NCI-H524 (cell line): Measurements from ENCODE around the gene BCL11B.

ENCODE experiments used
- DNase-seq, 2 experiments: peaks; one replicate each; lab custom pipeline; 2025; lab: John Stamatoyannopoulos, UW

The BCL11B gene

DNA sequence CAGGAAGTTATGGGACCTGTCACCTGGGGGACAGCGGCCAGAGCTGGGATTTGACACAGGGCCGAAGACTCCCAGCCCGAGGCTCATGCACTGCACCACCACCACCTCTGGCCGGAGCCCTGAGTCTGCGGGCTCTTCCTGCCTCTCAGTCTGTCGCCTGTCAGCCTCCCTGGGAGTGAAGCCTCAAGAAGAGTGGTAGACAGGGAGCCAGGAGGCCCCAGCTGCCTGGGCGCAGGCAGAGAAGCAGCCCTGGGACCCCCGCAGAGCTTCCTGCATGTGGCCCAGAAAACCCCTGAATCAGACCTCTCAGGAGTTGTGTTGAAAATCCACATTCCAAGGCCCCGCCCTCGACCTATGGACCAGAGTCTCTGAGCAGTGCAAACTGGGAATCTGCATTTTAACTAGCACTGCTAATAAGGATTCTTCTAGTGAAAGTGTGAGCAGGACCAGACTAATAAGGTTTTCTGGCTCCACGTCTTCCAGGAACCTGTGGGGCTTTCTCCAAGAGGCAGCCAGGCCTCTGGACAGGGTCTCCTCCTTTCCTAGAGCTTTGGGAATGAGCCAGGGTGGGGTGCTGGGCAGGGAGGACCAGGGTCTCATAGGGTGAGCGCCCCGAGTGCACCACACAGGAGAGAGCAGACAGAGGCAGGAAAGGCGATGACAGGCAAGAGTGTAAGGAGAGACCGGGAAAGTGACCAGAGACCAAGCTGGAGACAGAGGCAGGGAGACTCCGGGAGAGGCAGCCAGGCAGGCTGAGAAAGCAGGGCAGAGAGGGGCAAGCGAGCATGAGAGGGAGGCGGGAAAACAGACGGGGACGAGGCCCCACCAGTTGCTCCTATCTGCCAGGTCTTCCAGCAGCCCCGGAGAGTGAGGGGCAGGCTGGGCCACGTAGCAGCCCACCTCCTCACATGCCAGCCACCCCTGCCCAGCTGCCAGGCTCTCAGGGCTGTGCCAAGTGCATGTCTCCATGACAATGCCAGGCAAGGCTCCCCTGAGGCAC, 112.4 kb downstream of the BCL11B start:
- no peak for DNase-seq

- no peak for DNase-seq
These were observed 113.3 kb downstream of the BCL11B start for GRCh38 chr14:99158646-99159165.

GRCh38 chr14:99158150-99158549, 113.8 kb downstream of the BCL11B start:
- peak in 1 of 2 experiments; percentile 40 for DNase-seq

GRCh38 chr14:99157676-99158075, 114.3 kb downstream of the BCL11B start:
- DNase-seq: no peak

GRCh38 chr14:99157246-99157645, 114.8 kb downstream of the BCL11B start:
- DNase-seq: no peak

DNA sequence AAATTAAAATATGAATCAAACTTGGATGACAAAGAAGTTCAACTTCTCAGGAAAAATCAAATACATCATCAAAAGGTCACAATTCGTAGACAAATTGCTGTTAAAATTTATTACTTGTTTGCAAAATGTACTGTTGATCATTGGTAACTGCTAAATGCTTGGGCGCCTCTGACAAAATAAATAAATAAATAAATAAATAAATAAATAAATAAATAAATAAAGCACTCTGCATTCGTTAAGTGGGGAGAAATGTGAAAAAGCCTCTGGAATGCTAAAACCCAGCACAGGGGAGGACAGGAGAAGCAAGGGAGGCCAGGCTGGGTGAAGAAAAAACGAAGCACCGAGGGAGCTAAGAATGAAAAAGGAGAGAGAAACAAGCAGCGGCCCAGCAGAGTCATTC, 115.2 kb downstream of the BCL11B start:
- DNase-seq: no peak

DNA sequence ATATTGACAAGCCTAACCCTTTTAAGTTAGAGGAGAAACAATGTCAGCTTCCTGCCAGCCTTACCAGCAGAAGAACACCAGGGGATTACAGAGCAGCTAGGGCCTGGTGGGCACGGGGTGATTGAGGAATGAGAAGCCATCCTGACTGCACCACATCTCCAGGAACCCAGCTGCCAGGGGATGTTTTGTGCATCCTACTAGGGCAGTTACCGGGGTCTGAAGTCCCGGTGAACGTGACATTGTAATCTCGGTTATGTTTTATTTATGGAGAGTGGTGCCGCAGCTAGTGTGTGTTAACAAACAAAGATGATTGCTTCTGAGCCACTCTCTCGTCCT, 115.9 kb downstream of the BCL11B start:
- no peak for DNase-seq

GRCh38 chr14:99155173-99156089, 116.6 kb downstream of the BCL11B start:
- no peak for DNase-seq

DNA sequence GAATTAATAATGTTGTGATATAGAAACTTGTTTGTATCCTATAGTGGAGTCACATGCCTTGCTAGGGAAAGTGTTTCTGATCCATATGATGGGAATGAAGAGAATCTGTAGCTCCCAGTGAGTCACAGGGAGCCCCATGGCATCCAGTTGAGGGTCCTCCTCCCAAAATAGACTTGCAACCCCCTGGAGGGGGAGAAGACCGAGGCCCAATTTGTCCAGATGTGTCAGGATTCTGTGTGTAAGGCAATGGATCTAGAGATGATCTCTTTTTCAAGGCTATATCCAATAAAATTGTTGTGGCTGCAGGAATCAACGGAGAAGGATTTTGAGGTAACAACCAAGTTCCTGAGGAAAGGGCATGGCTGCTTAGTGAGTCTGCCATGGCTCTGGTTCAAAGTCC, 121.8 kb downstream of the BCL11B start:
- DNase-seq: no peak

DNA sequence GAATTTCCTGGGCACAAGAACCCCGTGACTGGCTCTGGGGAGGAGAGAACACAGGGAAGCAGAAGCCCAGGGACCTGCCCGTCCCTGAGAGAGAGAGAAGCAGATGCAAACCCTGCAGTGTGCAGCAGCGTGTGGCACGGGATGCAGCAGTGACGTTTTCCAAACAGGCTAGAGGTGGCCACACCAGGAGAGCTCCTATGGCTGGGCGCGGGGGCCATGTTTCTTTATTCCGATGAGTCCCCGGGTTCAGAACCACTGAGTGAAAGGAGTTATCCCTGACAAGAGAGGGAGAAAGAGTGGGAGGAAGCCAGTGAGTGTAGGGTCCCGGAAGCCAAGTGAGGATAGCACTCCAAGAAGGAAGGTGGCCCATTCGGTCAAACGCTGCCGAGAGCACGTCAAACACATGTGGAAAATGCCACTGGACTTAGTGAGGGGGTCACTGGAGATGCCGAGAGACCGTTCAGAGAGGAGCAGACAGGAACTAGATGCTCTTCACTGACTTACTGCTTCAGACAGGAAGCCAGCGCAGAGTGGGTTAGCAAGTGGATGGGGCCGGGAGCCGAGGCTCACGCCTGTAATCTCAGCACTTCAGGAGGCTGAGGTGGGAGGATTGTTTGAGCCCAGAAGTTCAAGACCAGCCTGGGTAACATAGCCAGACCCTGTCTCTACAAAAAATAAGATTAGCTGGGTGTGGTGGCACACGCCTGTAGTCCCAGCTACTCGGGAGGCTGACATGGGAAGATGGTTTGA, 123.0 kb downstream of the BCL11B start:
- no peak for DNase-seq

- DNase-seq: no peak
These were observed 123.9 kb downstream of the BCL11B start for GRCh38 chr14:99148131-99148530.

- DNase-seq: no peak
These were observed 124.6 kb downstream of the BCL11B start for GRCh38 chr14:99147366-99147740.

DNA sequence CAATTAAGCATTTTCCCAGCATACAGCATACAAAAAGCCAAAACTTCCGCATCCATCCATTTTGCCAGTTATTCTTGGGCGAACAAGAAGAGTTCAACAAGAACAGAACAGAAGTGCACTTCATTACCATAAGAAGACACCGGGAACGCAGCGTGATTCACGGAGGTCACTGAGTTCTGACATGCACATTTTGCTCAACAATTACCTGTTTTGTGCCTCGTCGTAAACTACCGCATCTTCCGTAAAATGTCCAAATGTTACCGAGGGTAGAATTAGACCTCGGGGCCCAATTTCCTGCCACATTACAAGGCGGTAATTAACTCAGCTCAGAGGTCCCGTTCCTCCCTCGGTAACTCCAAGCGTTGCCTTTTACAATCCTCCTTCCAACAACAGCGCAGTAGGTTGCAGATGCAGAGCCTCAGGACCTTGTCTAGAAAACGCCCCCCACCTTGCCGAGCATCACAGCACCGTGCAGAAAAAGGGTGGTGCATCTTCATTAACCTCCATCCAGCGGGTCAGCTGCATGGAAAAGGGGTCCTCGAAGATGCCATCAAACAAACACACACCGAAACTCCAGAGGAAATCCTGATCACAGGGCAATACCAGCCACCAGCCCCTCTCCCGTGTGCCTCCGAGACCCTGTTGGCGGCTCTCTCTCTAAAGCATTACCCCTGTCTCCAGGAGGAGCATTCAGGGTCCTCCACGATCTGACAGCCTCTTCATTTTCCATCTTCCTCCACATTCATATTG, 125.2 kb downstream of the BCL11B start:
- DNase-seq: no peak

DNA sequence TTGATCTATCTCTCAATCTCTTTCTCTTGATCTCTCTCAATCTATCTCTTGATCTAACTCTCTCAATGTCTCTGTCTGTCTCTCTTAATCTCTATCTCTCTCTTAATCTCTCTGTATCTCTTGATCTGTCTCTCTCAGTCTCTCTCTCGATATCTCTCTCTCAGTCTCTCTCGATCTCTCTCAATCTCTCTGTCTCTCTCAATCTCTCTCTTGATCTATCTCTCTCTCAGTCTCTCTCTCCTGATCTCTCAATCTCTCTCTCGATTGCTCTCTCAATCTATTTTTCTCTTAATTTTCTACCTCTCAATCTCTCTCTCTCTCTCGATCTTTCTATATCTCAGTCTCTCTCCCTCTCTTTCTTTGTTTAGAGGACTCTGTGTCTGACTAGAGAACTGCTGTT, 126.7 kb downstream of the BCL11B start:
- no peak for DNase-seq

DNA sequence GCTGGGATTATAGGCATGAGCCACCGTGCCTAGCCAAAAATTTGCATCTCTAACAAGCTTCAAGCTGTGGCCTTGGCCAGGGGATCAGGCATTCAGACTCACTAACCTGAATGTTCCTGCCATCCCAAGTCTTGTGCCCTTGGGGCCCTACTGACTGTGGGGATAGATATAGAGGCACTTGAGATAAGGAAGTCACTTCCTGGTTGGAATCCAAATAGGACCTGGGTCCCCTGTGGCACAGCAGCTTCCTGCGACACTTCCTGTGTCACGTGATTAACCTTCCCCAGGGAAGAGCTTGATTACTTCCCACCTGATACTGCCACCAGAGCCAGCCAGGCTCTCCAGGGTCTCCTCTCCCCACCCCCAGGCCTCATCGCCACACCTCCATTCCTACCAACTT, 128.2 kb downstream of the BCL11B start:
- DNase-seq: peak in 1 of 2 experiments; percentile 33

DNA sequence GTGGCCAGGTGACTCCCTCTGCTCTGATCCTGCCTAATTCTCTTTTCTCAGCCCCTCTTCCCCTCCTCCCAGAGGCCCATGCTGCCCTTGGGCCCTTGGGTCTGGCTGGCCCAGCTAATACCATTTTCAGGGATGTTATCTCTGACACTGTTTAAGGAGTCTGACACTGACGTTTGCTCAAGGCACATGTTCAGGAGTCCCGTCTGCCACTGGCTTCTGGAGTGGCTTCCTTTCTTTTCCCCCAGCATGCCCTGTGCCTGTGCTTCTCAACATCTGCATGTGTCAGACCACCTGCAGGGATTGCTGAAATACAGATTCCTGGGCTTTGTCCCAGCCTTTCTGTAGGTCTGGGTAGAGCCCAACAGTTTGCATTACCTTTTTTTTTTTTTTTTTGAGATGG, 128.9 kb downstream of the BCL11B start:
- DNase-seq: no peak

DNA sequence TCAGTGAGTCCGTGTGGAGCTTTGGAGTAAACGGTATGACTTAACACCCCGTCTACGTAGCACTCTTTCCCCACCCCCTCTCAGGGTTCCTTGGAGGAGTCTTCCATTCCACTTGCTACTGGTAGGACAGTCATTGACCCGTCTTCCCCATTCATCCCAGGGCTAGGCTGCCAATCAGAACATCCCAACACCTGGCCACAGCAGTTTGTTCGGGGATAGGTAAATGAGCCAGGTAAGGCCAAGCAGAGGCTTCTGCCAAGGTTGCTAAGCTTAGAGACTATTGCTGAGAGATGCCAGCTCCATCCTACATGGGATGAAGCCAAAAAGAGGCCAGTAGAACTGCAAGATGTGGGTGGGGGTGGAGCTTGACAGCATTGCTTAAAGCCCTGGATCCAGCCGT, 130.8 kb downstream of the BCL11B start:
- DNase-seq: no peak

- DNase-seq: no peak
These were observed 132.8 kb downstream of the BCL11B start for GRCh38 chr14:99138999-99139865.

GRCh38 chr14:99137913-99138571, 134.0 kb downstream of the BCL11B start:
- DNase-seq: peak in 1 of 2 experiments; percentile 55
